Stimulated activated naive B cell treated with anti-CD40 and anti-IgM and Interleukin-4, amounts not matched to agents 10 μg/mL and 1 μg/mL and 100 μg/mL, for 72 hours (primary cell): ENCODE results near the gene ATP2B3.

ENCODE experiments used
- ATAC-seq, 2 donors: fragments of 150-1000 bp; cut with Tn5 transposase; replicated peaks; 2 replicates each; pipeline ENCODE4 v1.10.0; 2021; ENCODE audit warnings: moderate library complexity in 1 of 2
- DNase-seq: peaks from one replicate; pipeline ENCODE4 v3.0.0; 2021
- H3K27ac Mint-ChIP-seq: one replicate; pipeline ENCODE4 v1.8.0; 2022; ENCODE audit warnings: mild to moderate bottlenecking, mixed read lengths
- H3K27me3 Mint-ChIP-seq, 2 donors: one replicate each; pipeline ENCODE4 v1.8.0; 2022; ENCODE audit warnings: mixed read lengths in 2 of 2
- H3K36me3 Mint-ChIP-seq, 2 donors: one replicate each; pipeline ENCODE4 v1.8.0; 2022; ENCODE audit warnings: mixed read lengths in 2 of 2, mild to moderate bottlenecking in 1 of 2
- H3K4me1 Mint-ChIP-seq, 2 donors: one replicate each; pipeline ENCODE4 v1.8.0; 2022; ENCODE audit warnings: mixed read lengths in 2 of 2, mild to moderate bottlenecking in 1 of 2
- H3K4me3 Mint-ChIP-seq, 2 donors: one replicate each; pipeline ENCODE4 v1.8.0; 2022; ENCODE audit warnings: mild to moderate bottlenecking in 2 of 2, mixed read lengths in 2 of 2, moderate library complexity in 1 of 2
- H3K9me3 Mint-ChIP-seq, 2 donors: one replicate each; pipeline ENCODE4 v1.8.0; 2022; ENCODE audit warnings: mixed read lengths in 2 of 2, mild to moderate bottlenecking in 1 of 2

The ATP2B3 gene

GRCh38 chrX:153628665-153629064 lies 111.2 kb downstream of the ATP2B3 start:
- H3K36me3 Mint-ChIP-seq = peaks cover 0 to 5% of the 10 kb centered on the region in 2 donors
- H3K9me3 Mint-ChIP-seq = peaks cover 0 to 11% of the 10 kb centered on the region in 2 donors
- no peaks in the 10 kb centered on the region for H3K4me1 Mint-ChIP-seq
- no peak for DNase-seq
- peaks cover 13 to 14% of the 10 kb centered on the region in 2 donors for H3K27me3 Mint-ChIP-seq
- H3K27ac Mint-ChIP-seq = no peak overlapping the region
- H3K4me3 Mint-ChIP-seq = no peak overlapping the region
- ATAC-seq = no peak

- no peaks in the 10 kb centered on the region for H3K4me1 Mint-ChIP-seq
- H3K27me3 Mint-ChIP-seq = peaks cover 10 to 25% of the 10 kb centered on the region in 2 donors
- H3K27ac Mint-ChIP-seq = no peak overlapping the region
- no peak for DNase-seq
- H3K36me3 Mint-ChIP-seq = peaks cover 0 to 5% of the 10 kb centered on the region in 2 donors
- no peak overlapping the region for H3K4me3 Mint-ChIP-seq
- ATAC-seq = no peak
- H3K9me3 Mint-ChIP-seq = peaks cover 0 to 11% of the 10 kb centered on the region in 2 donors
These were observed 113.9 kb downstream of the ATP2B3 start for GRCh38 chrX:153631346-153631745.

- no peak overlapping the region for H3K27ac Mint-ChIP-seq
- H3K9me3 Mint-ChIP-seq = peaks cover 0 to 11% of the 10 kb centered on the region in 2 donors
- H3K4me3 Mint-ChIP-seq = no peak overlapping the region
- no peaks in the 10 kb centered on the region for H3K4me1 Mint-ChIP-seq
- no peak for DNase-seq
- H3K36me3 Mint-ChIP-seq = peaks cover 0 to 5% of the 10 kb centered on the region in 2 donors
- peaks cover 10 to 25% of the 10 kb centered on the region in 2 donors for H3K27me3 Mint-ChIP-seq
- no peak for ATAC-seq
These were observed 114.6 kb downstream of the ATP2B3 start for GRCh38 chrX:153631907-153632594.
